ENCODE results near the gene CAV1.

GRCh38 chr7:116490351-116490750, 34.5 kb upstream of the CAV1 start:
- no peak for TF ChIP-seq CTCF (IDR thresholded peaks at IDR 0.05)
- no peak for TF ChIP-seq POLR2A (IDR thresholded peaks at IDR 0.05)

All from testis (tissue), 2 donors.